Activated CD4-positive, CD25-positive, alpha-beta regulatory T cell (primary cell): ENCODE data around the gene PPP1R12A.
"Not testable (repeated sequence)": the region's sequence is repeated elsewhere in the genome, so short reads cannot be mapped to it uniquely, and the experiment has no call there.

Source experiments
- DNase-seq, 4 experiments: peaks; one replicate each; lab custom pipeline; 2025; lab: John Stamatoyannopoulos, UW

The PPP1R12A gene

DNA sequence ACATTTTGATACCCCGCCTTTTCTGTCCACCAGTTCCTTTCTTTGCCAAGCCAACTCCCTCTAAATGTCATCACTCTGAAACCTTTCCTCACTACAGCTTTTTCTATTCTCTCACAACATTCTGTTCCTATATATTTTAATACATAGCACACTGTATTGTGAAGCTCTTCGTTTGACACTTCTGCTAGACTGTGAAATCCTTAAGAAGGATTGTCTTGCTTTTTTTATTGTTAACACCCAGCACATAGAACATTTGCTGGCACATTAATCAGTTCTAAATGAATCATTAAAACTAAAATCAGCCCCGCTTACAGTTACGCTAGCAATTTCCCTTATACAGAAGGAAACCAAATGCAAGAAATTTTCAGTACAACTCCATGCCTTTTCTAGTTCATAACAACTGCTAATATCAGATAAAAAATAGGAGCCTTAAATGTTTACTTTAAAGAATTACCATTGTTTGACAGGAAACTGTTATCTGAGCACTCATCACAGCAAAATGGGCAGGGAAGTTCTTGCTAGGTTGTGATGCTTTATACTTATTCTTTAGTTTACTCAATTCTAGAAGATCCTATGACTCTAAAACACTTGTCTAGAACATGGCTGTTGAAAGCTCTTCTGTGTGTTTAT, 93.5 kb downstream of the PPP1R12A start:
- DNase-seq = no peak

DNA sequence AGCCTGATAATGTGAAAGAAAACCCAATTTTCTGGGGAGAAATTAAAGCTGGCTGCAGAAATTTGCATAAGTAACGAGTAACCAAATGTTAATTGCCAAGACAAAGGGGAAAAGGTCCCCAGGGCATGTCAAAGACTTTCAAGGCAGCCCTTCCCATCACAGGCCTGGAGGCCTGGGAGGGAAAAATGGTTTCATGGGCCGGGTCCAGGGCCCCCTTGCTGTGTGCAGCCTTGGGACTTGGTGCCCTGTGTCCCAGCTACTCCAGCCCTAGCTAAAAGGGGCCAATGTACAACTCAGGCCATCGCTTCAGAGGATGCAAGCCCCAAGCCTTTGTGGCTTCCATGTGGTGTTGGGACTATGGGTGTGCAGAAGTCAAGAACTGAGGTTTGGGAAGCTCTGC, 96.5 kb downstream of the PPP1R12A start:
- DNase-seq = no peak

DNA sequence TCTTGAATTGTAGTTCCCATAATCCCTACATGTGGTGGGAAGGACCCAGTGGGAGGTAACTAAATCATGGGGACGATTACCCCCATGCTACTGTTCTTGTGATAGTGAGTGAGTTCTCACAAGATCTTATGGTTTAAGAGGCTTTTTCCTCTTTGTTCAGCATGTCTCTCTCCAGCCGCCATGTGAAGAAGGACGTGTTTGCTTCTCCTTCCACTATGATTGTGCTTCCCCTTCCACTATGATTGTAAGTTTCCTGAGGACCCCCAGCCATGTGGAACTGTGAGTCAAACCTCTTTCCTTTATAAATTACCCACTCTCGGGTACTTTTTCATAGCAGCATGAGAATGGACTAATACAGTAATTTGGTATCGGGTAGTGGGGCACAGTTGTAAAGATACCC, 97.3 kb downstream of the PPP1R12A start:
- no peak for DNase-seq

DNA sequence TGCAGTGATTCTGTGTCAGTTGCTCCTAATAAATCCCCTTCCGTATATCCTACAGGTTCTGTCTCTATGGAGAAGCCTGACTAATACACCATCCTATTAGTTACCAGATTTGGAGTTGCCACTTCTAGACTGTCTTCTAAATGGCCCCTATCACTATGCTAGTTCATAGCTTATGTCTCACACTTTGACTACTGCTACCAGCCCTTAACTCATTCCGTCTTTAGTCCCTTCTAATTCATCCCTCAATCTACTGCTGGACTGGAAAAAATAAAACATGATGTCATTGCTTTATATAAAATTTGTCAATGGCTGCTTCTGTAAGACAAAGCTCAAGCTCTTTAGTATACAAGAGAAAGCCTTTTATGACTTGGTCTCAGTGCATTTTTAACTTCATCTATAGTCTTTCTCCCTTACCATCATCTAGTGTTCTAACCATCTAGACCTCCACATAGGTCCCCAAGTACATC, 99.5 kb downstream of the PPP1R12A start:
- DNase-seq = no peak

DNA sequence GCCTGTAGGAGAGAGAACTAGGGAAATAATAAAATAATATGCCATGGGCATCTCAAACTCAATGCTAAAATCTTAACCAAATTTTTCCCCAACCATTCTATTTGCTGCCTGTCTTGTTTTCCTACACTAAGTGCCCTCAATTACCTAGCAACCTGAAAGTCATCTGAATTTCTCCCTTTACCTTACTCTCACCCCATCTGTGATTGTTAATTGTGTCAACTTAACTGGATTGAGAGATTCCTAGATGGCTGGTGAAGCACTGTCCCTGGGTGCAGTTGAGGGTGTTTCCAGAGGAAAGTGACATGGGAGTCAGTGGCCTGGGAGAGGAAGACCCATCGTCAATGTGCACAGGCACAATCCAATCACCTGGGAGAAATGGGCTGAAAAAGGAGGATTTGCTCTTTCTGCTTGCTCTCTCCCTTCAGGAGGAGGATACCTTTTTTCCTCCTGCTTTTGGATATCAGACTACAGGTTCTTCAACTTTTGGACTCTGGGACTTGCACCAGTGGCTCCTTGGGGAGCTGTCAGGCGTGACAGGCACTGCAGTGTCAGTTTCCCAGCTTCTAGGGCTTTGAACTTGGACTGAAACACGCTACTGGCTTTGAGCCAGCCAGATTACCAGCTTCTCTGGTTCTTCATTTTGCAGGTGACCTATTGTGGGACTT, 100.1 kb downstream of the PPP1R12A start:
- no peak for DNase-seq

DNA sequence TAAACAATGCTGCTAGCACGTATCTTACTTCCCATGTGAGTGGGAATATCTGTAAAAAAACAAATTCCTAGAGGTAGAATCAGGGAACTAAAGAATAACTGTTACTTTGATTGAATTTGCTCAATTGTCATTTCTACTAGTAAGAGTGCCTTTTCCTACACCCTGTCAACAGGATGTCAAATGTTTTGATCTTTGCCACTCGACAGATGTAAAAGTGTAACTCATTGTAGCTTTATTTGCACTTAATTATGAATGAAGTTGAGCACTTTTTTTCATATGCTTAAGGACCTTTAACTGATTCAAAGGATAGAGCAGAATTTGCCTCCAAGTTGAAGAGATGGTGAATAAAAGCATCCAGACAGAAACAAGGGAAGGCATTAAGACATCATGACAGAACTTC, 104.5 kb downstream of the PPP1R12A start:
- no peak for DNase-seq

GRCh38 chr12:79828924-79829323, 106.0 kb downstream of the PPP1R12A start:
- DNase-seq = no peak

DNA sequence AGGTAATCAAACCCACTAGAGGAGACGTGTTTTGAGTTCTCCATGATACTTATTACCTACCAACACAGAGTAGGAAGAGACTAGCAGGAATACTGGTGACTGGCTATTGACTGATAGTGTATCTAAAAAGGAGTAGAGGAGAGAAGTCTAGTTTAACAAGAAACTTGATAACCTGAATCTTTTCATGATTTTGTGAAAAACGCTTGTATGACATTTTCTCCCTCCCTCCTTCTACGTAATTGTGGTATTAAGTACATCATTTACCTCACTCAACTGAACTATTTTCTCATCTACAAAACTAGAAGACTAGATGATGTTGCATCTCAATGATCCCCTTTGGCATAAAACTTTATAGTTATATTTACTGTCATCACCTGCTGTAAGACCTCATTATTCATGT, 107.4 kb downstream of the PPP1R12A start:
- DNase-seq = no peak

GRCh38 chr12:79826267-79827128, 108.4 kb downstream of the PPP1R12A start:
- no peak for DNase-seq

DNA sequence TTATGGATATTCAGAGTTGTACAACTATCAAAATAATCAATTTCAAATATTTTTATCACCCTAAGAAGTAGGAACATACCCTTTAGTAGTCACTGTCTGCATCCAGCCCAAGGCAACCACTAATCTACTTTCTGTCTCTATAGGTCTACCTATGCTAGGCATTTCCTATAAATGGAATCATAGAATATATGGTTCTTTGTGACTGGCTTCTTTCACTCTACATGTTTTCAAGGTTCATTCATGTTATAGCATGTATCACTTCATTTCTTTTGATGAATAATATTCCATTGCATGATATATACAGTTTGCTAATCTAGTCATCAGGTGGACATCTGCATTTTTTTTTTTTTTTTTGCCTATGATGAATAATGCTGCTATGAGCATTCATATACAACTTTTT, 112.4 kb downstream of the PPP1R12A start:
- no peak for DNase-seq

- no peak for DNase-seq
Observed at GRCh38 chr12:79818856-79819255, 116.0 kb downstream of the PPP1R12A start.

DNA sequence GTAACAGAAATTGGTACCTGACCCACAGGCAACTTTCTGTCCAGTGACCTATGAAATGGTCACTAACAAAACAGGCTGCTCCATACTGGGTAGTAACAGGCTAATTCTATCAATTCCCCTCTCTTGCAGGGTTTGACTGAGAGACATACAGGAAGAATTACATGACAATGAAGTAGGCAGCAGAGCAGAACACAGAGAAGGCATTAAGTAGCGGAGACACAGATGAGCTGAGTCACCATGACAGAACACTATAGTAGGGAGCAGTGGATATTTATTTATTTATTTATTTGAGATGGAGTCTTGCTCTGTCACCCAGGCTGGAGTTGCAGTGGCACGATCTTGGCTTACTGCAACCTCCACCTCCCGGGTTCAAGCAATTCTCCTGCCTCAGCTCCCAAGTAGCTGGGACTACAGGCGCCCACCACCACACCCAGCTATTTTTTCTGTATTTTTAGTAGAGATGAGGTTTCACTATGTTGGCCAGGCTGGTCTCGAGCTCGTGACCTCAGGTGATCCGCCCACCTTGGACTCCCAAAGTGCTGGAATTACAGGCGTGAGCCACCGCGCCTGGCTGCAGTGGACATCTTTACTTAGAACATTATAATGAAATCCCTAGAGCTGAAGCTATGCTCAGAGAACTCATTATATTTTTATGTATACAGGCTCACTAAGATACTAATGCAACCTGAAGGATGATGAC, 150.4 kb downstream of the PPP1R12A start:
- not testable (repeated sequence) for DNase-seq

- DNase-seq = no peak
Observed at GRCh38 chr12:79782172-79782900, 152.6 kb downstream of the PPP1R12A start.

GRCh38 chr12:79778802-79779448, 156.0 kb downstream of the PPP1R12A start:
- DNase-seq = no peak

DNA sequence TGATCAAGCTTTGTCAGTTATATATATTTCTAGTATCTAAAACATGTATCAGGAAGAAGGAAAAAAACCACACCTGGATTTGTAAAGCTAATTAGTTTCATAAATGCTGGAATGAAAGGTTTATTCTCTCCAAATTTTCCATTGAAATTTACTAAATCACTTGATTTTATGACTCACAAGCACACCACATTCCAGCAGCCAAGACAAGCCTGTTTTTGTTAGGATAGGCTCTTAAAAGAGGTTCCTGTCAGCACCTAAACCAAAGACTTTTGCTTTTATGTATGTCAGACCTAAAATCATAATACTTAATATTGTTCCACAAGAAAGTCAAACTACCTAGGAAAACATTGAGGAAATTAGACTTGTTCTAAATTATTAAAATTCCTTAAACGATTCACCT, 158.8 kb downstream of the PPP1R12A start:
- no peak for DNase-seq

- no peak for DNase-seq
Observed at GRCh38 chr12:79775355-79776027, 159.4 kb downstream of the PPP1R12A start.

DNA sequence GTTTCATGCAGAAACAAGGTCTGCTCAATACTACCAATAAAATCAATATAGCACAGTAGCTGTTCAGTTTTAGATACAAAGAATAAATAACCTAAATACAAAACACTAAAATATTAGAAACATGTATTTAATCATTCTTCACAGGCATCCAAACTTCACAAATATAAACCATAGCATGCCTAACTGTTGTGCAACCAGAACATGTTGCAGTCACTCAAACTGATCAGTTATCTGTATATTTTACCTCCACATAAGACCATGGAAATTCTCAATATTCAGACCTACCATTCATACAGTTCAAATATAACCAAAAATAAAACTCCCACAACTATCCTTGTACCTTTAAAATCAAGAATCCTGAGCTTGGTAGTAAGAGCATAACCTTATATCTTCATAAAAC, 161.0 kb downstream of the PPP1R12A start:
- DNase-seq = no peak

GRCh38 chr12:79769860-79770485, 164.9 kb downstream of the PPP1R12A start:
- no peak for DNase-seq

DNA sequence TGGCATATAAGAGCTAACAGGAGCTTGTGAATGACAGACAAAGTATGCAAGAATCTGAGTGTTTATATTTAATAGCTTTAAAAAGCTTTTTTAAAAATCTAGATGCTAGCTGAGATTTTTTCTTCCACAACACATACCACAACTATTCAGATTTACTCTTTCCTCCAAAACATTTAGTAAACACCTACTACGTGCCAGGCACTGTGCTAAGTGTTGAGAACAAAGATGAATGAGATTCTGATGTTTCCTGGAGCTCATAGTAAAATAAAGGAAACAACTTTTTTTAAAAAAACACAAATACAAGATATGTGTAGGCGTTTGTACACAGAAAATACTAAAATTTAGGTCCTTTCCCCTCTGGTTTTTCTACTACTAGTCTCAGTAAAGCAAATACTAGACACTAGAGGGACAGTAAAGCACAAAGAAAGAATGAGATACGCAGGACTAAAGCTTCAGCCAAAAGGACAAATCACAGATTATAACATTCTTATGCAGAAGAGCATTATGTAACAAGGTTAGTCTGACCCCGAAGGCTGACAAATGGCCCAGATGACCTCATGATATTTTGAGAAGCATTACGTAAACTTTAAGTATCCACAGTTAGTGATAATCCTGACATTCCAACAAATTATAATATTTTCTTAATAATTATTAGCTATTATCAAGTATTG, 165.6 kb downstream of the PPP1R12A start:
- DNase-seq = no peak
